T-cell (primary cell): Measurements from ENCODE around the gene RADIL. TPM values are rescaled to one million over a fixed set of nuclear protein-coding genes. Genes with fewer than 3 reads are reported as not detected.

Experiments
- ATAC-seq, 4 experiments: fragments of 200-7000 bp in 3 of 4; fragments of 150-1000 bp in 1 of 4; cut with Tn5 transposase; replicated peaks in 1 of 4; 1 replicate in 3 of 4; 2 replicates in 1 of 4; pipeline ENCODE4 v1.10.0; 2021; ENCODE audit warnings: moderate library complexity in 3 of 4, mild to moderate bottlenecking in 2 of 4, moderate number of reproducible peaks in 1 of 4
- CTCF ChIA-PET, 2 donors: fragments of 300-600 bp; sonication (Branson Sonifier 250); formaldehyde crosslinking; loops; one replicate each; lab custom pipeline; 2022; ENCODE audit warnings: antibody characterized with exemption in 2 of 2; lab: Charles Lee
- POLR2A ChIA-PET, 2 donors: fragments of 300-600 bp; sonication (Branson Sonifier 250); formaldehyde crosslinking; loops; one replicate each; lab custom pipeline; 2022; ENCODE audit warnings: antibody characterized with exemption in 2 of 2; lab: Charles Lee
- DNase-seq, 35 experiments: peaks; one replicate each; pipeline versions ENCODE4 v3.0.0 to v3.0.0-alpha.2; 2013 to 2023
- H3K27ac ChIP-seq: one replicate; pipeline ENCODE4 v1.5.1; 2013; ENCODE audit warnings: low read length
- H3K27me3 ChIP-seq, 2 experiments: replicated peaks in 1 of 2; 1 replicate in 1 of 2; 2 replicates in 1 of 2; pipeline versions ENCODE4 v1.6.1 to v1.7.0; 2013; ENCODE audit warnings: low read length in 1 of 2, mixed read lengths in 1 of 2; ENCODE audit not compliant: control insufficient read depth in 2 of 2, insufficient read depth in 2 of 2; ENCODE audit errors: extremely low read depth in 1 of 2
- H3K36me3 ChIP-seq, 2 donors: 1 replicate in 1 of 2; 2 replicates in 1 of 2; pipeline versions ENCODE4 v1.6.1 to v1.7.0; 2013; ENCODE audit warnings: low read length in 1 of 2; ENCODE audit not compliant: control insufficient read depth in 2 of 2, insufficient read depth in 1 of 2; ENCODE audit errors: extremely low read depth in 1 of 2
- H3K4me1 ChIP-seq, 2 experiments: 1 replicate in 1 of 2; 2 replicates in 1 of 2; pipeline versions ENCODE4 v1.6.1 to v1.7.0; 2013; ENCODE audit warnings: low read length in 2 of 2, mixed read lengths in 1 of 2; ENCODE audit not compliant: insufficient read depth in 2 of 2, control insufficient read depth in 1 of 2; ENCODE audit errors: extremely low read depth in 1 of 2
- H3K4me3 ChIP-seq, 2 donors: 1 replicate in 1 of 2; 2 replicates in 1 of 2; pipeline versions ENCODE4 v1.5.1 to v1.7.0; 2013; ENCODE audit warnings: mild to moderate bottlenecking in 2 of 2, low read length in 1 of 2, moderate library complexity in 1 of 2; ENCODE audit not compliant: control insufficient read depth in 1 of 2; ENCODE audit errors: extremely low read depth in 1 of 2
- H3K9me3 ChIP-seq: 2 replicates; pipeline ENCODE4 v1.7.0; 2013
- H3K27ac Mint-ChIP-seq, 2 donors: one replicate each; pipeline ENCODE4 v1.8.0; 2020 to 2021; ENCODE audit warnings: mild to moderate bottlenecking in 2 of 2, mixed read lengths in 2 of 2
- H3K27me3 Mint-ChIP-seq, 2 donors: one replicate each; pipeline ENCODE4 v1.8.0; 2021 to 2022; ENCODE audit warnings: mixed read lengths in 2 of 2
- H3K36me3 Mint-ChIP-seq: one replicate; pipeline ENCODE4 v1.8.0; 2021; ENCODE audit warnings: mixed read lengths
- H3K4me1 Mint-ChIP-seq, 3 donors: one replicate each; pipeline ENCODE4 v1.8.0; 2020 to 2022; ENCODE audit warnings: mixed read lengths in 3 of 3, mild to moderate bottlenecking in 1 of 3
- H3K4me3 Mint-ChIP-seq, 3 donors: one replicate each; pipeline ENCODE4 v1.8.0; 2020 to 2022; ENCODE audit warnings: mild to moderate bottlenecking in 3 of 3, mixed read lengths in 3 of 3, moderate library complexity in 3 of 3
- H3K9me3 Mint-ChIP-seq, 3 donors: one replicate each; pipeline ENCODE4 v1.8.0; 2020 to 2022; ENCODE audit warnings: mixed read lengths in 3 of 3
- WGBS: methylation state at CpG from one replicate; pipeline ENCODE4 v1.1.5; 2013; ENCODE audit warnings: missing lambda C conversion rate; ENCODE audit not compliant: insufficient coverage; 5-methylcytosine and 5-hydroxymethylcytosine counted together
- total RNA-seq, 35 experiments: library from RNA in 6 of 35; stranded (reverse) in 6 of 35; fragments of 120-200 nt in 1 of 35; gene quantifications; one replicate each; pipeline versions ENCODE4 v1.2.1 to v1.2.4 and lab custom pipeline; 2013 to 2026

The RADIL gene
- total RNA-seq, 5 donors from 2014 or later (not counting 1 experiment from before 2014, with no cell fraction given) = 0.20 to 0.30 TPM; not detected in 3

- no peak for DNase-seq
- Mint-ChIP-seq H3K9me3 (no peaks in the 10 kb centered on the region), H3K27me3 (peaks cover 0 to 40% of the 10 kb centered on the region in 2 donors), H3K4me3 (no peak overlapping the region), H3K4me1 (no peaks in the 10 kb centered on the region), H3K27ac (no peak overlapping the region), H3K36me3 (no peaks in the 10 kb centered on the region)
- peaks cover 0 to 4% of the 10 kb centered on the region in 2 experiments for H3K4me1 ChIP-seq
- no peak overlapping the region for H3K27ac ChIP-seq
- H3K9me3 ChIP-seq = no peaks in the 10 kb centered on the region
- no peak for ATAC-seq
- H3K4me3 ChIP-seq = no peak overlapping the region
- ChIA-PET POLR2A (no interaction called here), CTCF (no interaction called here)
- peaks cover 0 to 86% of the 10 kb centered on the region in 2 experiments for H3K27me3 ChIP-seq
- 91% methylated on average over 27 of the region's 38 CpGs for WGBS
- no peaks in the 10 kb centered on the region for H3K36me3 ChIP-seq
Observed at GRCh38 chr7:4817178-4817901, 66.2 kb downstream of the RADIL start.

GRCh38 chr7:4816419-4817080 lies 67.0 kb downstream of the RADIL start:
- DNase-seq (no peak), ATAC-seq (no peak)
- Histone ChIP-seq H3K27ac (no peak overlapping the region), H3K27me3 (peaks cover 0 to 89% of the 10 kb centered on the region in 2 experiments), H3K4me3 (no peak overlapping the region), H3K36me3 (no peaks in the 10 kb centered on the region), H3K4me1 (peaks cover 0 to 4% of the 10 kb centered on the region in 2 experiments), H3K9me3 (no peaks in the 10 kb centered on the region)
- Mint-ChIP-seq H3K27me3 (peaks cover 0 to 40% of the 10 kb centered on the region in 2 donors), H3K36me3 (no peaks in the 10 kb centered on the region), H3K27ac (no peak overlapping the region), H3K4me3 (no peak overlapping the region), H3K4me1 (no peaks in the 10 kb centered on the region), H3K9me3 (no peaks in the 10 kb centered on the region)
- CTCF ChIA-PET = interaction anchor here in 1 of 2 donors (0.6 kb wide), 1 partner anchor 32 kb away, joined by 3 read pairs; no protein-coding TSS in a partner anchor
- POLR2A ChIA-PET = no interaction called here
- WGBS = 89% methylated on average over 17 of the region's 26 CpGs

GRCh38 chr7:4815609-4816418 lies 67.7 kb downstream of the RADIL start:
- H3K4me1 Mint-ChIP-seq = no peaks in the 10 kb centered on the region
- no peak overlapping the region for H3K27ac Mint-ChIP-seq
- H3K27ac ChIP-seq = no peak overlapping the region
- no peak for DNase-seq
- H3K4me1 ChIP-seq = peaks cover 0 to 4% of the 10 kb centered on the region in 2 experiments
- ATAC-seq = no peak
- no peaks in the 10 kb centered on the region for H3K9me3 ChIP-seq
- no peaks in the 10 kb centered on the region for H3K36me3 Mint-ChIP-seq
- no peak overlapping the region for H3K4me3 Mint-ChIP-seq
- H3K36me3 ChIP-seq = no peaks in the 10 kb centered on the region
- H3K27me3 ChIP-seq = peaks cover 0 to 86% of the 10 kb centered on the region in 2 experiments
- no peak overlapping the region for H3K4me3 ChIP-seq
- 96% methylated on average over 32 of the region's 38 CpGs for WGBS
- ChIA-PET POLR2A (interaction anchor here in 1 of 2 donors (0.6 kb wide), 1 partner anchor 269 kb away, joined by 11 read pairs; no protein-coding TSS in a partner anchor), CTCF (interaction anchor here in 1 of 2 donors (0.6 kb wide), 1 partner anchor 32 kb away, joined by 3 read pairs; no protein-coding TSS in a partner anchor)
- peaks cover 0 to 37% of the 10 kb centered on the region in 2 donors for H3K27me3 Mint-ChIP-seq
- H3K9me3 Mint-ChIP-seq = no peaks in the 10 kb centered on the region

DNA sequence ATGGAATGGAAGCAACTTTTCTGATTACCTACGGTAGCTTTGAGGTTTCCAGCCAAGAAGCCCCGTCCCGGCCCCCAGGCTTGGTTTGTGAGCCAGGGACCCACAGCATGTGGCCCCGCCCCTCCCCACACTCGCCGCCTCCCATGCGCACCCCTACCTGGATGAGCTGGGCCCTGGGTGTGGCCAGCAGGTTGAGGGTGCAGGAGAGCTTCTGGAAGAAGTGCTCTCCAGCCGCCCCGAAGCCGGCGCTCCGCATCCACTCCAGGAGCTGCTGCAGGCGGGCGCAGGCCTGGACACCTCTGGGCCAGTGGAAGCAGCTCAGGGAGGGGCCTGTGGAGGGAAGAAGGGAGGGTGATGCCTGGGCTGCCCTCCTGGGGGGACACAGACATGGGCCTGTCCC lies 68.4 kb downstream of the RADIL start:
- peaks cover 0 to 87% of the 10 kb centered on the region in 2 experiments for H3K27me3 ChIP-seq
- POLR2A ChIA-PET = interaction anchor here in 1 of 2 donors (0.6 kb wide), 1 partner anchor 269 kb away, joined by 11 read pairs; no protein-coding TSS in a partner anchor
- H3K4me1 Mint-ChIP-seq = peaks cover 0 to 4% (median 4%) of the 10 kb centered on the region in 3 donors
- no peak overlapping the region for H3K27ac Mint-ChIP-seq
- CTCF ChIA-PET = interaction anchor here in 1 of 2 donors (0.5 kb wide), 1 partner anchor 94 kb away, joined by 8 read pairs; no protein-coding TSS in a partner anchor
- no peak overlapping the region for H3K4me3 ChIP-seq
- H3K36me3 Mint-ChIP-seq = no peaks in the 10 kb centered on the region
- peaks cover 0 to 40% of the 10 kb centered on the region in 2 donors for H3K27me3 Mint-ChIP-seq
- H3K4me1 ChIP-seq = peaks cover 0 to 8% of the 10 kb centered on the region in 2 experiments
- H3K9me3 ChIP-seq = no peaks in the 10 kb centered on the region
- H3K27ac ChIP-seq = no peak overlapping the region
- 99% methylated on average over 11 of the region's 14 CpGs for WGBS
- DNase-seq (no peak), ATAC-seq (no peak)
- no peaks in the 10 kb centered on the region for H3K9me3 Mint-ChIP-seq
- no peaks in the 10 kb centered on the region for H3K36me3 ChIP-seq
- H3K4me3 Mint-ChIP-seq = no peak overlapping the region

DNA sequence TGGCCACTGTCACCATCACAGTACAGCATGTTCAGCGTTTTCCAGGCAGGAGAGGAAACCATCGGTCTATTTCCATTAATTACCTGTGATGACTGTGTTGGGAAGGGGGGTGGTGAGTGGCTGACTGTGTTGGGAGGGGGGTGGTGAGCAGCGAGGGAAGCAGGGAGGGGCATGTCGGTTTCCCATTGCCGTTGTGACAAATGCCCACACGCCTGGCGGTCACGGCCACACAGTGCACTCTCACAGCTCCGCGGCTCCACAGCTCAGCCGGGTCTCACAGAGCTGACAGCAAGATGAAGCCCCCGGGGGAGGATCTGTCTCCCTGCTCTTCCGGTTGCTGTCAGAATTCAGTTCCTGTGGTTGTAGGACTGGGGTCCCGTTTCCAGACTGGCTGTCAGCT lies 69.1 kb downstream of the RADIL start:
- no peak overlapping the region for H3K4me3 ChIP-seq
- ATAC-seq = no peak
- peaks cover 0 to 15% of the 10 kb centered on the region in 2 experiments for H3K4me1 ChIP-seq
- no peaks in the 10 kb centered on the region for H3K36me3 Mint-ChIP-seq
- peaks cover 0 to 88% of the 10 kb centered on the region in 2 experiments for H3K27me3 ChIP-seq
- H3K4me1 Mint-ChIP-seq = peaks cover 0 to 7% (median 6%) of the 10 kb centered on the region in 3 donors
- CTCF ChIA-PET = interaction anchor here in 1 of 2 donors (0.5 kb wide), 1 partner anchor 93 kb away, joined by 8 read pairs; no protein-coding TSS in a partner anchor
- POLR2A ChIA-PET = no interaction called here
- H3K9me3 Mint-ChIP-seq = no peaks in the 10 kb centered on the region
- WGBS = 20% methylated on average over 11 of the region's 14 CpGs
- no peak overlapping the region for H3K27ac ChIP-seq
- no peak overlapping the region for H3K27ac Mint-ChIP-seq
- no peak for DNase-seq
- H3K9me3 ChIP-seq = no peaks in the 10 kb centered on the region
- H3K27me3 Mint-ChIP-seq = peaks cover 0 to 39% of the 10 kb centered on the region in 2 donors
- H3K4me3 Mint-ChIP-seq = no peak overlapping the region
- H3K36me3 ChIP-seq = no peaks in the 10 kb centered on the region
